Vagina (tissue), 1 donor: Measurements from ENCODE around the gene TPD52L1. TPM values are rescaled to one million over a fixed set of nuclear protein-coding genes. Genes with fewer than 3 reads are reported as not detected.

Source experiments
- total RNA-seq: library from RNA; depleted of rRNA; stranded (reverse); fragments of >200 nt; gene quantifications from one replicate; pipeline ENCODE4 v1.2.3, GENCODE V29; 2016

TPD52L1 gene
- total RNA-seq, 1 donor from 2014 or later: 85.0 TPM

Other genes starting within 250 kb of the TPD52L1 start
- 26.0 TPM for gene RNF217, start 191.3 kb upstream of the TPD52L1 start, total RNA-seq
- 69.5 TPM for gene HDDC2, start 148.2 kb downstream of the TPD52L1 start, total RNA-seq